Lung microvascular endothelial cell (primary cell): Measurements from ENCODE around the gene UBE2E2. TPM values are rescaled to one million over a fixed set of nuclear protein-coding genes. Genes with fewer than 3 reads are reported as not detected.

Source experiments
- DNase-seq, 2 donors: peaks; one replicate each; pipeline versions ENCODE4 v3.0.0 to v3.0.0-alpha.2; 2010; ENCODE audit warnings: low read depth in 2 of 2
- total RNA-seq: library from RNA; depleted of rRNA; stranded (reverse); fragments of >200 nt; gene quantifications from 2 replicates; pipeline ENCODE4 v1.2.1, GENCODE V29; 2014

Gene UBE2E2
- total RNA-seq, 1 donor from 2014 or later, result 20.4 TPM

GRCh38 chr3:23193831-23194230 lies 9.3 kb upstream of the UBE2E2 start:
- DNase-seq, result no peak

DNA sequence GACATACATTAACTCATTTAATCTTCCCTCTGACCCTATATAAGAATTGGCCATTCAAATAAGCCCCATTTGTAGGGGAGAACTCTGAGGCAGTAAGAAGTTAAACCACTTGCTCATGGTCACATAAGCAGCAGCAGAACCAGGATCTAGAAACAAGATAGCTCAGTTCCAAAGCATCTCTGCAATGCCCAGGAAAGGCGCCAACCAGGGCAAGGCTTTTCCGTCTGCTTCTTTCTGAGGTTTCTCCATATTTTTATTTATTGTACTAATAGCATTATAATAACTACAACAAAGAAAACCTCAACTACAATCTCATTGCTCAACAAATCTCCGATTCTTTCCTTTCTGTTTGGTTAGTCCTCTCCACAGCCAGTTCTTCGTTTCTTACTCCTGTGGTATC lies 4.3 kb upstream of the UBE2E2 start:
- no peak for DNase-seq

GRCh38 chr3:23199649-23200048 lies 3.5 kb upstream of the UBE2E2 start:
- no peak for DNase-seq

GRCh38 chr3:23201154-23201838 lies 1.8 kb upstream of the UBE2E2 start:
- no peak for DNase-seq

DNA sequence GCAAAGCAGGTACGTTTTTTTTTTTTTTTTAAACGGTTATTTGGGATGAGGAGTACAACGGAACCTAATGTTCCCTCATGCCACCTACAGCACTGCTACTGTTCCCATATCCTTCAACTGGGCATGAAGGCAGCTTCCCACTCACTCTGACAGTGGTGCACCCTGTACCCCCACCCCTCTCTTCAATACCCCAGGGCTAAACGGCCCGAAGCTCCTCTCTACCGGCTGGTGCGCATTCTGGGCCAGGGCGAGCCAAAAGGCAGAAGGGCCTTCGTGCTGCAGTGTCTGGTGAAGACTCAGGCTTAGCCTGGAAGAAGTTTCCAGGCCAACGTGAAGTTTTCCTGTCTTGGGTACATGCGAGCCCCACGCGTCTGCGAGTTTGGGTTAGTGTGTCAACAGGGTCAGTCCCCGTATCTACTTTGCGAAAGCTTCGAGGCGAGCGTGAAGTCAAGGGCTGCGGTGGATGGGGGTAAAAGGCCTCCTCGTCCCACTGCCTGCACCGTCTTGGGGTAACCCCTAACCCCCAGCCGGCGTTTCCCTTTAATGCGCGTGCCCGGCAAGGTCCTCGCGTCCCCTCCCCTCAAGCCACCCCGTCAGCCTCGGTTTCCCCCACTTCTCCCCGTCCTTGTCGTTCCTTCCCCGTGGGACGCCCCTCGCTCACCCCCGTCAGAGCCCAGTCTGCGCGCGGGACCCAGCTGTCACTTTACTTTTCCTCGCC lies 765 bp upstream of the UBE2E2 start:
- DNase-seq, result no peak

DNA sequence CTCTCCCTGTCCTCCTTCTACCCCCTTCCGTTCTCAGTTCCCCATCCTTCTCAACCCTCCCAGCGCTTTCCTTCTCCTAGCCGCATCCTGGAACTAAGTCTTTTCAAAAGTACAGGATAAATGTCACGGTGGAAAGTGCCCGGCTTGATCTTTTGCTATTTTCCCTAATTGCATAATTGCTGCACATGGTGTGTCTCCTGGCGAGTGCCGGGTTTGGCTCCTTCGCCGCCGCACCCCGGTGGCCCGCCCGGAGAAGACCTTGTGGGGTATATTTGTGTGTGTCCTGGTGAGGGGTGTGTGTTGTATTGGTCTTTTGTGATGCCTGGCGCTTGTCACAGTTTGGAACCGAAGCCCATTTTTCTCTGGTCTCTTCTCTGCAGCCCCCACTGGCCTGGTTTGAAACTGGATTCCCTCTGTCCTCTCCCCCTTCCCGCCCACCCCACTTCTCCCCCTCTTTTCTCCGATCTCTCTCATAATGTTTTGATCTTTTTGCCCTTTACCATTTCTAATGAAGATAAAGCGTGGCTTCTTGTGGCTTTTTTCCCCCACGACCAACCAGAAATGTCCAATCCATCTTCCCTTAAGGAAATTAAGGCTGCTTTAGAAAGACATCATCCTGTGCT lies 692 bp downstream of the UBE2E2 start:
- peak; percentile 19 to 23 for DNase-seq

- no peak for DNase-seq
These were observed 3.2 kb downstream of the UBE2E2 start for GRCh38 chr3:23206366-23206765.

GRCh38 chr3:23209103-23209502 lies 6.0 kb downstream of the UBE2E2 start:
- no peak for DNase-seq

GRCh38 chr3:23209747-23210487 lies 6.8 kb downstream of the UBE2E2 start:
- DNase-seq, result no peak

- no peak for DNase-seq
These were observed 10.7 kb downstream of the UBE2E2 start for GRCh38 chr3:23213813-23214212.

DNA sequence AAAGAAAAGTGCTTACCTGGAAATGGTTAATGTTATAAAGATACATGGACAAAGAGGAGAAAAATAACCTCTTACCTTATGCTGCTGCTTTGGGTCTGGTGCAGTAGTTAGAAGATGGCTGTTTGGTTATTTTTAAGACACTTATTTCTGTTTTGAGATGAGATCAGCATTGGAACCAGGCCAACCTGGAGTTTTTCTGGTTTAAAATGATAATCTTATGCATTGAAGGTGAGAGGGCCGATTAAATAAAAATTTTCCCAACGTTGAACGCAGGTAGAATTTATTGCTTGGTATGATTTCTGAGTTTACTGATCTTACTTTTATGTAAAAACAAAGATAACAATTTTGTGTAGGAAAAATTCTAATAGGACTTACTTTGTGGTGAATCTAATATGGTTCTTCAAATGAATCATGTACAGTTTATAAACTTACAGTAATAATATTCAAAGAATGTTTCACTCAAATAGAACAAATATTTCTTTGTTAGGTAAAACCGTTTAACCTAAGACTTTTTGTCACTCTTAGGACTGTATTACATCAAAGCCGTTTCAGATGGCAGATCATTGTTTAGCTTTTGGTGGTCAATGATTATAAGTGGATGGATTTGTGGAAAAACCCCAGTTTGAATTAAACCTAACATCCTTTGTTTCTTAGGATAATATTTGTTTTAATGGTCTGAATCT lies 14.9 kb downstream of the UBE2E2 start:
- peak in 1 of 2 donors; percentile 28 for DNase-seq

- DNase-seq, result no peak
These were observed 16.0 kb downstream of the UBE2E2 start for GRCh38 chr3:23219117-23219516.

GRCh38 chr3:23219552-23219951 lies 16.4 kb downstream of the UBE2E2 start:
- no peak for DNase-seq

GRCh38 chr3:23221136-23221535 lies 18.0 kb downstream of the UBE2E2 start:
- DNase-seq, result no peak

- no peak for DNase-seq
These were observed 28.9 kb downstream of the UBE2E2 start for GRCh38 chr3:23232016-23232415.

DNA sequence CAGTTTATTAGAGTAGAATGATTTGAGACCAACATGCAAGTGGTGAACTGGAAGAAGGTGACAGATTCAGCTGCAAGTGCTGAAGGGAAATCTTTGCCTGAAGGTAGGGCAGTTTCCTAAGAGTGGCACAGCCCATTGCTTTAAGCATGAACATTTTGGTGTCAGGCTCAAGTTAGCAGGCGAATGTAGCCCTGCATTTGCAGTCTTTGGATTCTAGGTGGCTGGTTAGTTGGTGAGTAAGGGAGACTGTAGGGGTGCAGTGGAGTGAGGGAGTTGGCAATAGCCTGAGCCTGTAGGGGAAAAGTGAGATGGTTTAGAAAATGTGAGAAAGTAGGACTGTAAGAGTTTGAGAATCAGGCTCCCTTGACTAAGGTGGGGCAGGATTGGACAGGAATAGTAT lies 29.7 kb downstream of the UBE2E2 start:
- DNase-seq, result no peak

DNA sequence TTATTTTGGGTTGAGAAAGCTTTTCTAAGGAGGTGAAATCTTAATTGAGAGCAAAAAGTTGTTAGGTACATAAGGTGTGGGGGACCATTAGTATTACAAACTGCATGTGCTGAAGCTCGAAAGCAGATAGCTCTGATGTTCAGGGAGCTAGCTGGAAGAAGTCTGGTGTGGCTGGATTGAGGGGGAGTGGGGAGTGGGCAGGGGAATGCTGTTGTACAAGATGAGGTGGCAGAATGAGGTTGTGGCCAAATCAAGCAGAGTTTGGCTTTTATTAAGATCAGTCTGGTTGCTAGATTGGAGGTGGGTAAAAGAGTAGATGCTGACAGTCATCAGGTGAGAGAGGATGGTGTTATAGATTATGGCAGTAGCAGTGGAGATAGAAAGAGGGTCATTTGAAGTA lies 32.1 kb downstream of the UBE2E2 start:
- DNase-seq, result no peak

GRCh38 chr3:23236890-23237289 lies 33.8 kb downstream of the UBE2E2 start:
- no peak for DNase-seq

DNA sequence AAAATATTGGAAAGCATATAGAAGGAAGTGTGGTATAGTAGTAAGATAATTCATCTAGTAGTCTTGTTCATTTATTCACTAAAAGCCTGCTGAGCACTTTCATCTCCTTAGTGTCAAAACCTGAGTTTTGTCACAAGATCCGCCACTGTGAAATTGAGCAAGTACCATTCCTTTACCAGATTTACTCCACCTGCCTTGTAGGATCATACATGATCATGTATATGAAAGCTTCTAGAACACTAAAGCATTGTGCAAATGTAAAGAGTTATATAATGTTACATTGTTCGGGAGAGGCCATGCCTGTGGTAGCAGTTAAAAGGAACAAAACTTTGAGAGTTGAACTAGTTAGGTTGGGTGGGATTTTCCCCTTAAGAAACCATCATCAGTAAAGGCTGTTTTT lies 35.0 kb downstream of the UBE2E2 start:
- DNase-seq, result no peak

- DNase-seq, result no peak
These were observed 35.5 kb downstream of the UBE2E2 start for GRCh38 chr3:23238578-23238977.

GRCh38 chr3:23239211-23240068 lies 36.3 kb downstream of the UBE2E2 start:
- no peak for DNase-seq
